ENCODE data around the gene DYSF. TPM values are rescaled to one million over a fixed set of nuclear protein-coding genes. Genes with fewer than 3 reads are reported as not detected.

DYSF gene
- total and polyA plus RNA-seq, 2 donors (not counting 3 experiments of a cell fraction or from before 2014, with no cell fraction given), result 50.9 to 152 TPM

GRCh38 chr2:71721362-71721665 is 268.0 kb downstream of the DYSF start:
- intact Hi-C loops (cut with micrococcal nuclease) (no loop called here), dilution Hi-C loops (cut with MboI; ENCODE audit: extremely low pct_ligation_motif_present, low sequenced_read_pairs) (no loop called here)
- H3K9ac ChIP-seq (replicated peaks; ENCODE audit: extremely low read depth, insufficient read depth, low read length), result no peak overlapping the region
- ChIA-PET POLR2A (no interaction called here), CTCF (interaction anchor here (0.6 kb wide), 1 partner anchor 268 kb away, joined by 3 read pairs; the partner anchor contains the start of gene DYSF)
- H3K9me1 ChIP-seq (replicated peaks; ENCODE audit: control insufficient read depth, extremely low read depth, insufficient read depth, low read length), result no peaks in the 10 kb centered on the region
- no peaks in the 10 kb centered on the region for H3K9me3 ChIP-seq (replicated peaks; ENCODE audit: control insufficient read depth, insufficient read depth, low read length)
- H3K79me2 ChIP-seq (ENCODE audit: control insufficient read depth, insufficient read depth, low read length), result no peaks in the 10 kb centered on the region
- TF ChIP-seq JUN (IDR thresholded peaks at IDR 0.05; ENCODE audit: borderline replicate concordance, insufficient read depth, insufficient read length, low read depth), result no peak
- TF ChIP-seq CTCF (IDR thresholded peaks at IDR 0.05; ENCODE audit: extremely low read depth in 1 of 2, insufficient read depth in 1 of 2, low read depth in 1 of 2, low read length in 2 of 2), result no peak
- no peak for TF ChIP-seq MYC (IDR thresholded peaks at IDR 0.05; ENCODE audit: low read depth, low read length)
- no peak for TF ChIP-seq EZH2 (IDR thresholded peaks at IDR 0.05; ENCODE audit: borderline replicate concordance, low read depth, low read length, severe bottlenecking)
- no peak for TF ChIP-seq POLR2AphosphoS5 (IDR thresholded peaks at IDR 0.05; ENCODE audit: insufficient read depth, low read depth, low read length)
- TF ChIP-seq MAX (IDR thresholded peaks at IDR 0.05; ENCODE audit: insufficient read depth, insufficient read length), result no peak
- TF ChIP-seq GATA2 (IDR thresholded peaks at IDR 0.05; ENCODE audit: insufficient read depth, insufficient read length, low read depth, low read length), result no peak
- TF ChIP-seq FOS (IDR thresholded peaks at IDR 0.05; ENCODE audit: borderline replicate concordance, insufficient read depth, low read length), result no peak
- TF ChIP-seq POLR2A (IDR thresholded peaks at IDR 0.05; ENCODE audit: low read depth, low read length), result no peak
- BruUV-seq (replicated peaks), result no TSS peak
- FAIRE-seq (no peak), DNase-seq (ENCODE audit: low read depth, low spot score) (no peak)
- no peaks in the 10 kb centered on the region for H3K36me3 ChIP-seq (ENCODE audit: control insufficient read depth in 2 of 2, extremely low read depth in 1 of 2, insufficient read depth in 2 of 2, low read length in 2 of 2)
- no peak overlapping the region for H3K4me3 ChIP-seq (replicated peaks in 1 of 3; ENCODE audit: insufficient read depth in 1 of 3, low read depth in 1 of 3, low read length in 3 of 3)
- H4K20me1 ChIP-seq (replicated peaks; ENCODE audit: control insufficient read depth, extremely low read depth, insufficient read depth, low read length), result no peaks in the 10 kb centered on the region
- H3K27ac ChIP-seq (ENCODE audit: insufficient read depth, low read depth, low read length), result no peak overlapping the region
- no peak overlapping the region for H3K4me2 ChIP-seq (ENCODE audit: insufficient read depth, low read length)
- H3K4me1 ChIP-seq (ENCODE audit: control insufficient read depth, extremely low read depth, insufficient read depth, low read length), result peaks cover 13% of the 10 kb centered on the region
- peaks cover 2 to 9% of the 10 kb centered on the region in 2 experiments for H3K27me3 ChIP-seq (ENCODE audit: control insufficient read depth in 2 of 2, insufficient read depth in 2 of 2, low read length in 2 of 2)
- no peak overlapping the region for H2AFZ ChIP-seq (ENCODE audit: low read depth, low read length)

Measured in endothelial cell of umbilical vein (primary cell).